ENCODE data around the gene KAT2B. TPM values are rescaled to one million over a fixed set of nuclear protein-coding genes. Genes with fewer than 3 reads are reported as not detected.

Gene KAT2B
- total RNA-seq, 1 donor from 2014 or later, result 3.6 TPM

DNA sequence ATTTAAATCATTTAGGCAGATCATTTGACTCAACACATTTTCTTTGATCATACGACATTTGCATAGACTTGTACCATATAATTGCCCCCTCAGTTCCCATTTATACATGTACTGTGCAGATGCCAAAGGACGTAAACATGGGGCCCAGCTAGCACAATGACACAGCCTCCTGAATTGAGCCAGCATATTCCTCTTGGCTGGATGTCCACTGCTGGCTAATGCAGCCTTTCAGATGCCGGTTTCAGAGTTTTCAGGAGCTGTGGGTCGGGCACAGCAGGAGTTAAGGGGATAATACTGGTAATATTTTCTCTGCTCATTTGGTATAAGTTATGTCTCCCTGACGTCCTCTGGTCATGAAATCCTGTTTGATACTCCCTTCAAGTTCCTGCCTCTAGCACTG, 39.4 kb downstream of the KAT2B start:
- H3K4me3 ChIP-seq (ENCODE audit: low read depth, low read length), result no peak overlapping the region
- DNase-seq (ENCODE audit: low read depth), result no peak
- TF ChIP-seq, protein P1, sequence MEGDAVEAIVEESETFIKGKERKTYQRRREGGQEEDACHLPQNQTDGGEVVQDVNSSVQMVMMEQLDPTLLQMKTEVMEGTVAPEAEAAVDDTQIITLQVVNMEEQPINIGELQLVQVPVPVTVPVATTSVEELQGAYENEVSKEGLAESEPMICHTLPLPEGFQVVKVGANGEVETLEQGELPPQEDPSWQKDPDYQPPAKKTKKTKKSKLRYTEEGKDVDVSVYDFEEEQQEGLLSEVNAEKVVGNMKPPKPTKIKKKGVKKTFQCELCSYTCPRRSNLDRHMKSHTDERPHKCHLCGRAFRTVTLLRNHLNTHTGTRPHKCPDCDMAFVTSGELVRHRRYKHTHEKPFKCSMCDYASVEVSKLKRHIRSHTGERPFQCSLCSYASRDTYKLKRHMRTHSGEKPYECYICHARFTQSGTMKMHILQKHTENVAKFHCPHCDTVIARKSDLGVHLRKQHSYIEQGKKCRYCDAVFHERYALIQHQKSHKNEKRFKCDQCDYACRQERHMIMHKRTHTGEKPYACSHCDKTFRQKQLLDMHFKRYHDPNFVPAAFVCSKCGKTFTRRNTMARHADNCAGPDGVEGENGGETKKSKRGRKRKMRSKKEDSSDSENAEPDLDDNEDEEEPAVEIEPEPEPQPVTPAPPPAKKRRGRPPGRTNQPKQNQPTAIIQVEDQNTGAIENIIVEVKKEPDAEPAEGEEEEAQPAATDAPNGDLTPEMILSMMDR (conservative IDR thresholded peaks at IDR 0.05; ENCODE audit: low read depth, low read length), result no peak

DNA sequence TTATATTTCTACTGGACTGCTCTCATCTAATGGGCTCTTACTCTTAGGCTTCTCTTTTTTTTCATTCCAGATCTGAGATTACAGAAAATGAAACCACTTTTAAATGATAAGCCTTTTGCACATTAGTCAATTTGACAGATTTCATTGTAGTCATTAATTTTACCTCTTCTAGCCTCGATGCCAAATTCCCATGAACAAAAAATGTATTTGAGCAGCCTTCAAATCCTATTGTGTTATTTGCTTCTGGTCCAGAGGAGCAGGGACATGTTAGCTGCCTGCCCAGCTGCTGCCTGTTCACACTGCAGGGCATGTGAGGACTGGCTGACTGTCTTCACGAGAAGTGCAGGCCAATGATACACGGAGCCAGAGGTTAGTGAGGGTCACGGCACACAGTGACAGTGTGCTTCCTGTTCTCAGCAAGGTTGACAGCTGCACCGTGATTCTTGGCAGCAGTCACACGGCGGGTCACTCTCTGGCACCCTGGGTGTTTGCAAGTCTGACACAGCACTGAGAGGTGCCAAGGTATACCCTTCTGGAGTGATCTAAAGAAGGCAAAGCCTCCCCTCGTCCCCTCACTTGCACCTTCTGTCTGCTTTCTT, 40.8 kb downstream of the KAT2B start:
- DNase-seq (ENCODE audit: low read depth), result no peak
- TF ChIP-seq, protein P1 (conservative IDR thresholded peaks at IDR 0.05; ENCODE audit: low read depth, low read length), result no peak
- H3K4me3 ChIP-seq (ENCODE audit: low read depth, low read length), result no peak overlapping the region

DNA sequence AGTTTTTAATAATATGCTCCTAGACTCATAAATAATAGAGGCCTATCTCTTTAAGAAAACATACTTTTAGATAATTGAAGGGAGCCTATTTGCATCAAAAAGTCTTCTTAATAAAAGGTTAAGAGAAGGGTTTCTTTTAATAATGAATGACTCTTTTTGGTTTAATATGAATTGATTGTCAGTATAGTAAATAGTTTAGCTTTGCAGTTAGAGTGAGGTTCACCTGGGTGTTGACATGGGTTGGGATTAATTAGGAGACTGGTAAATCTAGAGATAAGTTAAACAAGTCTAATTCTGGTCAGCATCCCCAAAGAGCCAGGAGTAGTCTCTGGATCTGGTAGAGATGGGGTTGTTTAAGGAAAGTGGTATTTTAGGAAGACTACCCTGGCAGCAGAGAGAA, 43.0 kb downstream of the KAT2B start:
- H3K4me3 ChIP-seq (ENCODE audit: low read depth, low read length), result no peak overlapping the region
- DNase-seq (ENCODE audit: low read depth), result no peak
- TF ChIP-seq, protein P1 (conservative IDR thresholded peaks at IDR 0.05; ENCODE audit: low read depth, low read length), result no peak

DNA sequence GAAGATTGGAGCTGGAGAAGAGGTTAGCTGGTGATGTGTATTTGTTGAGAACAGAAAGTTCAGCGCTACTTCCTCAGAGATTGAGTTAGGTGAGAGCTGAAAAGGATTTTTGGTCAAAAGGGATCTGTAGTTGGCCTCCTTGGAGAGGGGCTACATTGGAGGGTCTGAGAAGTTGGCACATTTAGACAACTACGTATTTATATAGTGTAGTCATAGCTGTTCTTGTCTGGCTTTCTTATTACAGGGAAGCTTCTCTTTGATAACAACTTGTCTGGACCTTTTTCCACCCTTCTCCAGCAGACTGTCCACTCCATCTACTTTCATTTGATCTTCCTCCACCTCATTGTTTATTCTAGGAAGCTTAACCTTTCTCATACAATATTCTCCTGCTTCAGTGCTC, 43.7 kb downstream of the KAT2B start:
- no peak overlapping the region for H3K4me3 ChIP-seq (ENCODE audit: low read depth, low read length)
- no peak for DNase-seq (ENCODE audit: low read depth)
- TF ChIP-seq, protein P1 (conservative IDR thresholded peaks at IDR 0.05; ENCODE audit: low read depth, low read length), result no peak

DNA sequence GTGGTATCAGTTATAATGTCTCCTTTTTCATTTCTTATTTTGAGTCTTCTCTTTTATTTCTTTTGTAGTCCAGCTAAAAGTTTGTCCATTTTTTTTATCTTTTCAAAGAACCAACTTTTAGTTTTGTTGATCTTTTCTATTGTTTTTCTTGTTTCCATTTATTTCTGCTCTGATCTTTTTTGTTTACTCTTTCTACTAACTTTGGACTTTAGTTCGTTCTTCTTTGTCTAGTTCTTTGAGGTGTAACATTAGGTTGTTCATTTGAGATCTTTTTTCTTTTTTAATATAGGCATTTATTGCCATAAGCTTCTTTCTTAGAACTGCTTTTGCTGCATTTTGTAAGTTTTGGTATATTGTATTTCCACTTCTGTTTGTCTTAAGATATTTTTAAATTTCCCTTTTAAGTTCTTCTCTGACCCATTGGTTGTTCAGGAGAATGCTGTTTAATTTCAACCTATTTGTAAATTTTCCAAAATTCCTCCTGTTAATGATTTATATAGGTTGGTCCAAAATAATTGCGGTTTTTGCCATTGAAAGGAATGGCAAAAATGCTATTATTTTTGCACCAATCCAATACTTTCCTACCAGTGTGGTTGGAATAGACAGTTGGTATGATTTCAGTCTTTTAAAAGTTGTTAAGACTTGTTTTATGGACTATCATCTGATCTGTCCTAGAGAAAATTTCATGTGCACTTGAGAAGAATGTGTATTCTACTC, 51.2 kb downstream of the KAT2B start:
- peak; percentile 31 for DNase-seq (ENCODE audit: low read depth)
- TF ChIP-seq, protein P1 (conservative IDR thresholded peaks at IDR 0.05; ENCODE audit: low read depth, low read length), result no peak
- H3K4me3 ChIP-seq (ENCODE audit: low read depth, low read length), result no peak overlapping the region

DNA sequence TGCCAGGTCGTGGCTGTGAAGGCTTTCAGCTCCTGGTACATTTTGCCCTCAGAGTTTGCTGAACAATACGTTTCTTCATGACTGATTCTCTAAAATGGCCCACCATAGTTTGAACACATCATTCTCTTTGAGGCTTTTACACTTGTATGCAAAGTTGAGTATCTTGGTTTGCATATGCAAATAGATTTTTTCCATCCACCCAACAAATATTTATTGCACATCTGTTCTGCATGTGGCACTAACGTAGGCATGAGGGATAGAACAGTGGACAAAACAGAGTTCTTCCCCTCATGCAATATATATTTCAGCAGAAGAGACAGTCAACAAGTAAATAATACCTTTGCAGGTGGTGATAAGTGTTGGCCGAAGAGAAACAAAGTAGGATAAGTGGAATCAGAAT, 55.2 kb downstream of the KAT2B start:
- no peak for DNase-seq (ENCODE audit: low read depth)
- TF ChIP-seq, protein P1 (conservative IDR thresholded peaks at IDR 0.05; ENCODE audit: low read depth, low read length), result no peak

More for the DNA sequence above, 55.2 kb downstream of the KAT2B start:
- H3K4me3 ChIP-seq (ENCODE audit: low read depth, low read length), result no peak overlapping the region
